Measurements from ENCODE around the gene IARS2. TPM values are rescaled to one million over a fixed set of nuclear protein-coding genes. Genes with fewer than 3 reads are reported as not detected.
"Not testable (repeated sequence)": the region's sequence is repeated elsewhere in the genome, so short reads cannot be mapped to it uniquely, and the experiment has no call there.

Gene IARS2
- total RNA-seq, 2 donors from 2014 or later, result 53.8 to 64.3 TPM

DNA sequence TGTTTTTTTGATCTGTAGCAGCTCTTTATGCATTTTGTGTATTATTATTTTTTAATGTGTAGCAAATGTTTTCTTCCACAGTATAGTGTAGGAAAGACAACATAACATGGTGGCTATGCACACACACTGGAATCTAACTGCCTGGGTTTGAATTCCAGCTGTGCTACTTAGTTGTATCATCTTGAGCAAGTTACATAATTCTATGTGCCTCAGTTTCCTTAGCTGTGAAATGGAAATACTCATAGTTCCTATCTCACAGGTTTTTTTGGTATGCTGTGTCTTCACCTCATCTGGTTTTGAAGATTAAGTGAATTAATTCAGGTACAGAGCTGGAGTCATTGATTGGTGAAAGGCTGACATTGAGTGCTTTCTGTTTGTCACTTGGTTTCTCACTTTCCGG lies 1.2 kb upstream of the IARS2 start:
- no peaks in the 10 kb centered on the region for H3K27me3 ChIP-seq (replicated peaks; ENCODE audit: insufficient read depth)
- no peak overlapping the region for H3K4me3 ChIP-seq
- DNase-seq (ENCODE audit: low spot score), result no peak
- no peak overlapping the region for H3K27ac ChIP-seq
- H3K9me3 ChIP-seq, result no peaks in the 10 kb centered on the region
- 88% methylated on average over 1 of the region's 1 CpG for WGBS
- intact Hi-C loops (cut with DNase I), result no loop called here
- no peaks in the 10 kb centered on the region for H3K4me1 ChIP-seq (replicated peaks)
- H3K36me3 ChIP-seq, result no peaks in the 10 kb centered on the region
- no peak for TF ChIP-seq CTCF (IDR thresholded peaks at IDR 0.05)
- no peak for TF ChIP-seq POLR2A (IDR thresholded peaks at IDR 0.05)
- no peak for TF ChIP-seq POLR2AphosphoS5 (IDR thresholded peaks at IDR 0.05)

DNA sequence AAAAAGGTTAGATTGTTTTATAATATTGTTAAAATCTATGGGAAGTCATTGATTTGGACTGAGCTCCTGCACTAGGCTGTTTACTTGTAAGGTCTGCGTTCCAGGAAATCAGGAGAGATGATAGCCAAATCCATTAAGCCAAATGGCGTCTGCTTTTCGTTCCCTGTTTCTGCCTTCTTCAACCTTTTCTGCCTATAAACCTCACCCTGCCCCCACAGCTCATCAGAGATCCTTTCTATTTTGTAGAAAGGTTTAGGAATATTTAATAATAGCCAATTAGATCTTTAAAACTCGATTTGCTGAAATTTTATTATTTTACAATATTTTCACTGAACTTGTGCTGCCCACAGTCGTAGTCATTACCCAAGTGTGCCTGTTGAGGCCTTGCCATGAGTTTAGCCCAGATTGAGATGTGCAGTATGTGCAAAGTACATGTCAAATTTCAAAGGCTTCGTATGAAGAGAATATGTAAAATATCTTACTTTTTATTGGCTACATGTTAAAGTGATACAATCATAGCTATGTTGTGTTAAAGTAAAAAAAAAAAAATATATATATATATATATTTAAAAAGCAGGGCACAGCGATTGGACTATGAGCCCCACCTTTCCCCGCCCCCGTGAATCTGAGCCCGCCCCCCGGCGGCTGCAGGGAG lies 444 bp upstream of the IARS2 start:
- no peak for DNase-seq (ENCODE audit: low spot score)
- peak overlapping the region; percentile 90 to 94 for H3K27ac ChIP-seq
- intact Hi-C loops (cut with DNase I), result no loop called here
- peak overlapping the region; percentile 93 for H3K4me3 ChIP-seq
- no peaks in the 10 kb centered on the region for H3K36me3 ChIP-seq
- no peaks in the 10 kb centered on the region for H3K4me1 ChIP-seq (replicated peaks)
- TF ChIP-seq POLR2AphosphoS5 (IDR thresholded peaks at IDR 0.05), result no peak
- TF ChIP-seq CTCF (IDR thresholded peaks at IDR 0.05), result no peak
- no peak for TF ChIP-seq POLR2A (IDR thresholded peaks at IDR 0.05)
- no peaks in the 10 kb centered on the region for H3K9me3 ChIP-seq
- 17% methylated on average over 12 of the region's 12 CpGs for WGBS
- no peaks in the 10 kb centered on the region for H3K27me3 ChIP-seq (replicated peaks; ENCODE audit: insufficient read depth)

GRCh38 chr1:220099826-220100225 lies 5.9 kb downstream of the IARS2 start:
- no peaks in the 10 kb centered on the region for H3K9me3 ChIP-seq
- intact Hi-C loops (cut with DNase I), result no loop called here

GRCh38 chr1:220110473-220110872 lies 16.5 kb downstream of the IARS2 start:
- intact Hi-C loops (cut with DNase I); DNase-seq (ENCODE audit: low spot score); H3K27me3 ChIP-seq (replicated peaks; ENCODE audit: insufficient read depth); H3K36me3 ChIP-seq; H3K27ac ChIP-seq; H3K4me1 ChIP-seq (replicated peaks); H3K9me3 ChIP-seq; H3K4me3 ChIP-seq: not testable (repeated sequence)
- WGBS, result 95% methylated on average over 6 of the region's 6 CpGs

More at GRCh38 chr1:220099826-220100225, 5.9 kb downstream of the IARS2 start:
- H3K36me3 ChIP-seq, result no peaks in the 10 kb centered on the region
- no peak overlapping the region for H3K4me3 ChIP-seq
- no peak overlapping the region for H3K27ac ChIP-seq
- H3K27me3 ChIP-seq (replicated peaks; ENCODE audit: insufficient read depth), result no peaks in the 10 kb centered on the region
- no peaks in the 10 kb centered on the region for H3K4me1 ChIP-seq (replicated peaks)
- no peak for TF ChIP-seq POLR2AphosphoS5 (IDR thresholded peaks at IDR 0.05)
- TF ChIP-seq POLR2A (IDR thresholded peaks at IDR 0.05), result no peak
- TF ChIP-seq CTCF (IDR thresholded peaks at IDR 0.05), result no peak
- no peak for DNase-seq (ENCODE audit: low spot score)

DNA sequence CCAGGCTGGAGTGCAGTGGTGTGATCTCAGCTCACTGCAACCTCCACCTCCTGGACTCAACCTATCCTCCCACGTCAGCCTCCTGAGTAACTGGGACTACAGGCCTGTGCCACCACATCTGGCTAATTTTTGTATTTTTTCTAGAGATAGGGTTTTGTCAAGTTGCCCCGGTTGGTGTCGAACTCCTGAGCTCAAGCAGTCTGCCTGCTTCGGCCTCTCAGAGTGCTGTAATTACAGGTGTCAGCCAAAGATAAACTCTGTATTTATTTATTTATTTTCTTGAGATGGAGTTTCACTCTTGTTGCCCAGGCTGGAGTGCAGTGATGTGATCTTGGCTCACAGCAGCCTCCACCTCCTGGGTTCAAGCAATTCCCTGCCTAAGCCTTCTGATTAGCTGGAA lies 18.7 kb downstream of the IARS2 start:
- H3K27me3 ChIP-seq (replicated peaks; ENCODE audit: insufficient read depth); intact Hi-C loops (cut with DNase I); H3K36me3 ChIP-seq; H3K9me3 ChIP-seq; DNase-seq (ENCODE audit: low spot score); H3K4me1 ChIP-seq (replicated peaks); H3K27ac ChIP-seq; H3K4me3 ChIP-seq: not testable (repeated sequence)
- 94% methylated on average over 4 of the region's 4 CpGs for WGBS

GRCh38 chr1:220113136-220113695 lies 19.3 kb downstream of the IARS2 start:
- no peaks in the 10 kb centered on the region for H3K9me3 ChIP-seq
- TF ChIP-seq POLR2AphosphoS5 (IDR thresholded peaks at IDR 0.05) (no peak), POLR2A (IDR thresholded peaks at IDR 0.05) (no peak), CTCF (IDR thresholded peaks at IDR 0.05) (no peak)
- no peaks in the 10 kb centered on the region for H3K27me3 ChIP-seq (replicated peaks; ENCODE audit: insufficient read depth)
- intact Hi-C loops (cut with DNase I), result no loop called here
- no peaks in the 10 kb centered on the region for H3K4me1 ChIP-seq (replicated peaks)
- no peak overlapping the region for H3K4me3 ChIP-seq
- DNase-seq (ENCODE audit: low spot score), result no peak
- no peaks in the 10 kb centered on the region for H3K36me3 ChIP-seq
- no peak overlapping the region for H3K27ac ChIP-seq
- 78% methylated on average over 5 of the region's 5 CpGs for WGBS
